SW 1271 (cell line): ENCODE measurements around the gene YIPF5.

ENCODE experiments used
- DNase-seq, 2 experiments: peaks; one replicate each; lab custom pipeline; 2025; lab: John Stamatoyannopoulos, UW

YIPF5 gene

GRCh38 chr5:144177548-144177947 lies 7.1 kb upstream of the YIPF5 start:
- DNase-seq: no peak

- no peak for DNase-seq
Measured at GRCh38 chr5:144173766-144174165, 3.3 kb upstream of the YIPF5 start.

- DNase-seq: no peak
Measured at GRCh38 chr5:144169904-144170275, 569 bp downstream of the YIPF5 start.

GRCh38 chr5:144167998-144168397 lies 2.5 kb downstream of the YIPF5 start:
- DNase-seq: no peak

GRCh38 chr5:144166696-144167095 lies 3.8 kb downstream of the YIPF5 start:
- DNase-seq: no peak

GRCh38 chr5:144162686-144163085 lies 7.8 kb downstream of the YIPF5 start:
- no peak for DNase-seq

GRCh38 chr5:144156767-144157171 lies 13.7 kb downstream of the YIPF5 start:
- no peak for DNase-seq

GRCh38 chr5:144151026-144151425 lies 19.4 kb downstream of the YIPF5 start:
- DNase-seq: peak; percentile 10 to 29

- DNase-seq: no peak
Measured at GRCh38 chr5:144144956-144145751, 25.3 kb downstream of the YIPF5 start.

GRCh38 chr5:144143625-144144024 lies 26.8 kb downstream of the YIPF5 start:
- no peak for DNase-seq

- no peak for DNase-seq
Measured at GRCh38 chr5:144142824-144143162, 27.7 kb downstream of the YIPF5 start.

- peak in 1 of 2 experiments; percentile 73 for DNase-seq
Measured at GRCh38 chr5:144142139-144142823, 28.2 kb downstream of the YIPF5 start.

- no peak for DNase-seq
Measured at GRCh38 chr5:144141585-144141984, 28.9 kb downstream of the YIPF5 start.

GRCh38 chr5:144139586-144139985 lies 30.9 kb downstream of the YIPF5 start:
- no peak for DNase-seq

GRCh38 chr5:144135113-144135762 lies 35.2 kb downstream of the YIPF5 start:
- no peak for DNase-seq

GRCh38 chr5:144134194-144134826 lies 36.1 kb downstream of the YIPF5 start:
- DNase-seq: no peak

GRCh38 chr5:144133050-144133633 lies 37.3 kb downstream of the YIPF5 start:
- no peak for DNase-seq

GRCh38 chr5:144131261-144131660 lies 39.2 kb downstream of the YIPF5 start:
- DNase-seq: no peak

- DNase-seq: no peak
Measured at GRCh38 chr5:144130306-144130705, 40.2 kb downstream of the YIPF5 start.

GRCh38 chr5:144128844-144129243 lies 41.6 kb downstream of the YIPF5 start:
- DNase-seq: no peak

GRCh38 chr5:144126707-144127106 lies 43.8 kb downstream of the YIPF5 start:
- no peak for DNase-seq

- DNase-seq: no peak
Measured at GRCh38 chr5:144125163-144125726, 45.2 kb downstream of the YIPF5 start.
